HEK293 (cell line): ENCODE measurements around the gene MDFI.

ENCODE experiments used
- GLI4 ChIP-seq: fragments of 450-650 bp; formaldehyde crosslinking; IDR thresholded peaks from 2 replicates; pipeline ENCODE4 v1.5.1; 2016; ENCODE audit warnings: missing biosample characterization, missing genetic modification characterization
- KLF16 ChIP-seq: fragments of 450-650 bp; formaldehyde crosslinking; IDR thresholded peaks from 2 replicates; pipeline ENCODE4 v1.5.1; 2017; ENCODE audit warnings: missing biosample characterization, missing genetic modification characterization
- SALL2 ChIP-seq: fragments of 450-650 bp; formaldehyde crosslinking; IDR thresholded peaks from 2 replicates; pipeline ENCODE4 v1.5.0; 2017; ENCODE audit warnings: missing biosample characterization, mild to moderate bottlenecking, missing genetic modification characterization, borderline replicate concordance
- SP3 ChIP-seq: fragments of 450-650 bp; formaldehyde crosslinking; IDR thresholded peaks from 2 replicates; pipeline ENCODE4 v1.5.1; 2016; ENCODE audit warnings: missing biosample characterization, missing genetic modification characterization
- TCF7L2 ChIP-seq: IDR thresholded peaks from 2 replicates; pipeline ENCODE4 v1.6.1; 2011; ENCODE audit warnings: low read depth, mild to moderate bottlenecking, inconsistent platforms, low read length, moderate library complexity, borderline replicate concordance
- ZBTB17 ChIP-seq: fragments of 450-650 bp; formaldehyde crosslinking; IDR thresholded peaks from 2 replicates; pipeline ENCODE4 v1.5.1; 2016; ENCODE audit warnings: missing biosample characterization, missing genetic modification characterization
- ZEB2 ChIP-seq: fragments of 450-650 bp; formaldehyde crosslinking; IDR thresholded peaks from 2 replicates; pipeline ENCODE4 v1.5.1; 2016; ENCODE audit warnings: missing biosample characterization, missing genetic modification characterization
- ZNF157 ChIP-seq: fragments of 450-650 bp; formaldehyde crosslinking; IDR thresholded peaks from 2 replicates; pipeline ENCODE4 v1.5.1; 2016; ENCODE audit warnings: missing biosample characterization, missing genetic modification characterization
- ZNF16 ChIP-seq: fragments of 450-650 bp; formaldehyde crosslinking; IDR thresholded peaks from 2 replicates; pipeline ENCODE4 v1.5.1; 2016; ENCODE audit warnings: low read depth, missing biosample characterization, missing genetic modification characterization
- ZNF174 ChIP-seq: fragments of 450-650 bp; formaldehyde crosslinking; IDR thresholded peaks from 2 replicates; pipeline ENCODE4 v1.5.0; 2017; ENCODE audit warnings: missing biosample characterization, mild to moderate bottlenecking, missing genetic modification characterization
- ZNF211 ChIP-seq: fragments of 450-650 bp; formaldehyde crosslinking; IDR thresholded peaks from 2 replicates; pipeline ENCODE4 v1.5.1; 2016; ENCODE audit warnings: low read depth, missing biosample characterization, missing genetic modification characterization
- ZNF223 ChIP-seq: fragments of 450-650 bp; formaldehyde crosslinking; IDR thresholded peaks from 2 replicates; pipeline ENCODE4 v1.5.1; 2016; ENCODE audit warnings: missing biosample characterization, missing genetic modification characterization
- ZNF248 ChIP-seq: fragments of 450-650 bp; formaldehyde crosslinking; IDR thresholded peaks from 2 replicates; pipeline ENCODE4 v1.5.1; 2017; ENCODE audit warnings: missing biosample characterization, missing genetic modification characterization
- ZNF302 ChIP-seq: fragments of 450-650 bp; formaldehyde crosslinking; IDR thresholded peaks from 2 replicates; pipeline ENCODE4 v1.5.1; 2016; ENCODE audit warnings: missing biosample characterization, missing genetic modification characterization, low read depth
- ZNF311 ChIP-seq: fragments of 450-650 bp; formaldehyde crosslinking; IDR thresholded peaks from 2 replicates; pipeline ENCODE4 v1.5.1; 2017; ENCODE audit warnings: missing biosample characterization, missing genetic modification characterization, borderline replicate concordance
- ZNF391 ChIP-seq: fragments of 450-650 bp; formaldehyde crosslinking; IDR thresholded peaks from 2 replicates; pipeline ENCODE4 v1.5.1; 2016; ENCODE audit warnings: low read depth, missing biosample characterization, missing genetic modification characterization, borderline replicate concordance
- ZNF404 ChIP-seq: fragments of 450-650 bp; formaldehyde crosslinking; IDR thresholded peaks from 2 replicates; pipeline ENCODE4 v1.5.1; 2017; ENCODE audit warnings: missing biosample characterization, missing genetic modification characterization
- ZNF514 ChIP-seq: fragments of 450-650 bp; formaldehyde crosslinking; IDR thresholded peaks from 2 replicates; pipeline ENCODE4 v1.5.1; 2016; ENCODE audit warnings: missing biosample characterization, missing genetic modification characterization
- ZNF548 ChIP-seq: fragments of 450-650 bp; formaldehyde crosslinking; IDR thresholded peaks from 2 replicates; pipeline ENCODE4 v1.5.1; 2016; ENCODE audit warnings: missing biosample characterization, missing genetic modification characterization
- ZNF561 ChIP-seq: fragments of 450-650 bp; IDR thresholded peaks from 2 replicates; pipeline ENCODE4 v1.5.1; 2018; ENCODE audit warnings: missing biosample characterization, missing genetic modification characterization, borderline replicate concordance
- ZNF600 ChIP-seq: fragments of 450-650 bp; formaldehyde crosslinking; IDR thresholded peaks from 2 replicates; pipeline ENCODE4 v1.5.1; 2016; ENCODE audit warnings: missing biosample characterization, missing genetic modification characterization
- ZNF621 ChIP-seq: fragments of 450-650 bp; formaldehyde crosslinking; IDR thresholded peaks from 2 replicates; pipeline ENCODE4 v1.5.1; 2017; ENCODE audit warnings: missing biosample characterization, missing genetic modification characterization
- ZNF623 ChIP-seq: fragments of 450-650 bp; formaldehyde crosslinking; IDR thresholded peaks from 2 replicates; pipeline ENCODE4 v1.5.1; 2016; ENCODE audit warnings: missing biosample characterization, missing genetic modification characterization
- ZNF629 ChIP-seq: fragments of 450-650 bp; formaldehyde crosslinking; IDR thresholded peaks from 2 replicates; pipeline ENCODE4 v1.5.1; 2017; ENCODE audit warnings: missing biosample characterization, missing genetic modification characterization
- ZNF658 ChIP-seq: fragments of 450-650 bp; formaldehyde crosslinking; IDR thresholded peaks from 2 replicates; pipeline ENCODE4; 2016; ENCODE audit warnings: missing biosample characterization, missing genetic modification characterization
- ZNF664 ChIP-seq: fragments of 450-650 bp; formaldehyde crosslinking; IDR thresholded peaks from 2 replicates; pipeline ENCODE4 v1.5.1; 2016; ENCODE audit warnings: missing biosample characterization, missing genetic modification characterization
- ZNF670 ChIP-seq: fragments of 450-650 bp; formaldehyde crosslinking; IDR thresholded peaks from 2 replicates; pipeline ENCODE4 v1.5.1; 2016; ENCODE audit warnings: missing biosample characterization, missing genetic modification characterization, low read depth
- ZSCAN30 ChIP-seq: fragments of 450-650 bp; IDR thresholded peaks from 2 replicates; pipeline ENCODE4 v1.5.1; 2018; ENCODE audit warnings: missing biosample characterization, mild to moderate bottlenecking, missing genetic modification characterization, moderate library complexity
- TF ChIP-seq, protein P1 (sequence below): fragments of 450-650 bp; formaldehyde crosslinking; conservative IDR thresholded peaks from 2 replicates; pipeline ENCODE4 v1.5.1; 2016; ENCODE audit warnings: low read depth, missing biosample characterization, missing genetic modification characterization
- TF ChIP-seq, protein P2 (sequence below): fragments of 450-650 bp; formaldehyde crosslinking; IDR thresholded peaks from 2 replicates; pipeline ENCODE4 v1.5.1; 2016; ENCODE audit warnings: missing biosample characterization, missing genetic modification characterization
- TF ChIP-seq, protein P3 (sequence below): fragments of 450-650 bp; formaldehyde crosslinking; IDR thresholded peaks from 2 replicates; pipeline ENCODE4 v1.5.1; 2016; ENCODE audit warnings: missing biosample characterization, missing genetic modification characterization
- TF ChIP-seq, protein P4 (sequence below): fragments of 450-650 bp; formaldehyde crosslinking; IDR thresholded peaks from 2 replicates; pipeline ENCODE4 v1.5.1; 2016; ENCODE audit warnings: missing biosample characterization, missing genetic modification characterization
- TF ChIP-seq, protein P5 (sequence below): fragments of 450-650 bp; formaldehyde crosslinking; IDR thresholded peaks from 2 replicates; pipeline ENCODE4 v1.5.1; 2016; ENCODE audit warnings: missing biosample characterization, missing genetic modification characterization

MDFI gene

DNA sequence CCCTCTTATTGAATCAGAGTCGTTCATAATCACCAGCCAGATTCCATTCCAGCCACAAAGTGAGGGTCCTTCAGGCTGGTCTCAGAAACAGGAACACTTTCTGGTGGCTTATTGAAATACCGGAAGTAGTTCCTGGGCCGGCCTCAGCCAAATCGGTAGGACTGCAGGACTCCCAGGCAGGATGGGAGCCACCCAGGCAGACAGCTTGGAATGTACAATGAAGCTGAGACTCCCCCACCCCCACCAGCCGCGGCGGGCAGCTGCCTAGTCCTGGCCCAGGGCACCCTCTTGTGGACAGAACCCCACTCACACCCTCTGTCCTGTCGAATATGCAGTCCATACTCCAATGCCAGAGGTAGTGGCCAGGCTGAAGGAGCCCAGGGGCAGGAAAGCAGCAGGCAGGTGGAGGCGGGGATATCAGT, 43.8 kb downstream of the MDFI start (continued):
- TF ChIP-seq, protein P1, sequence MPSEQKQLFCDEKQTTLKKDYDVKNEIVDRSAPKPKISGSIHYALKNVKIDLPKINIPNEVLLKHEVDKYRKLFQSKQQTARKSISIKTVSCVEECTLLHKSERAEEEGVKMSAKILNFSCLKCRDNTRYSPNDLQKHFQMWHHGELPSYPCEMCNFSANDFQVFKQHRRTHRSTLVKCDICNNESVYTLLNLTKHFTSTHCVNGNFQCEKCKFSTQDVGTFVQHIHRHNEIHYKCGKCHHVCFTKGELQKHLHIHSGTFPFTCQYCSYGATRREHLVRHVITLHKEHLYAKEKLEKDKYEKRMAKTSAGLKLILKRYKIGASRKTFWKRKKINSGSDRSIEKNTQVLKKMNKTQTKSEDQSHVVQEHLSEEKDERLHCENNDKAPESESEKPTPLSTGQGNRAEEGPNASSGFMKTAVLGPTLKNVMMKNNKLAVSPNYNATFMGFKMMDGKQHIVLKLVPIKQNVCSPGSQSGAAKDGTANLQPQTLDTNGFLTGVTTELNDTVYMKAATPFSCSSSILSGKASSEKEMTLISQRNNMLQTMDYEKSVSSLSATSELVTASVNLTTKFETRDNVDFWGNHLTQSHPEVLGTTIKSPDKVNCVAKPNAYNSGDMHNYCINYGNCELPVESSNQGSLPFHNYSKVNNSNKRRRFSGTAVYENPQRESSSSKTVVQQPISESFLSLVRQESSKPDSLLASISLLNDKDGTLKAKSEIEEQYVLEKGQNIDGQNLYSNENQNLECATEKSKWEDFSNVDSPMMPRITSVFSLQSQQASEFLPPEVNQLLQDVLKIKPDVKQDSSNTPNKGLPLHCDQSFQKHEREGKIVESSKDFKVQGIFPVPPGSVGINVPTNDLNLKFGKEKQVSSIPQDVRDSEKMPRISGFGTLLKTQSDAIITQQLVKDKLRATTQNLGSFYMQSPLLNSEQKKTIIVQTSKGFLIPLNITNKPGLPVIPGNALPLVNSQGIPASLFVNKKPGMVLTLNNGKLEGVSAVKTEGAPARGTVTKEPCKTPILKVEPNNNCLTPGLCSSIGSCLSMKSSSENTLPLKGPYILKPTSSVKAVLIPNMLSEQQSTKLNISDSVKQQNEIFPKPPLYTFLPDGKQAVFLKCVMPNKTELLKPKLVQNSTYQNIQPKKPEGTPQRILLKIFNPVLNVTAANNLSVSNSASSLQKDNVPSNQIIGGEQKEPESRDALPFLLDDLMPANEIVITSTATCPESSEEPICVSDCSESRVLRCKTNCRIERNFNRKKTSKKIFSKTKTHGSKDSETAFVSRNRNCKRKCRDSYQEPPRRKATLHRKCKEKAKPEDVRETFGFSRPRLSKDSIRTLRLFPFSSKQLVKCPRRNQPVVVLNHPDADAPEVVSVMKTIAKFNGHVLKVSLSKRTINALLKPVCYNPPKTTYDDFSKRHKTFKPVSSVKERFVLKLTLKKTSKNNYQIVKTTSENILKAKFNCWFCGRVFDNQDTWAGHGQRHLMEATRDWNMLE (tag by site-specific recombination), result peak; percentile 57
- TF ChIP-seq ZNF664 (tag by site-specific recombination) (no peak), ZNF174 (tag by site-specific recombination) (no peak), ZNF311 (tag by site-specific recombination) (no peak), ZBTB17 (tag by site-specific recombination) (peak; percentile 76), ZNF248 (no peak), ZEB2 (0 out of 2 replicates have a peak, but pooled peaks have one; percentile 27), TCF7L2 (no peak), ZNF623 (tag by site-specific recombination) (no peak), ZNF670 (tag by site-specific recombination) (no peak), ZNF658 (tag by site-specific recombination) (no peak), ZNF629 (tag by site-specific recombination) (0 out of 2 replicates have a peak, but pooled peaks have one; percentile 36), SP3 (tag by site-specific recombination) (0 out of 2 replicates have a peak, but pooled peaks have one; percentile 11), ZNF302 (tag by site-specific recombination) (no peak), ZNF621 (tag by site-specific recombination) (no peak), ZSCAN30 (tag by site-specific recombination) (peak; percentile 65; the same call in 1 of the 2 replicates), ZNF548 (no peak), ZNF600 (tag by site-specific recombination) (peak; percentile 67), ZNF211 (no peak), ZNF404 (tag by site-specific recombination) (no peak), ZNF391 (tag by site-specific recombination) (no peak), GLI4 (tag by site-specific recombination) (no peak), ZNF157 (no peak), ZNF514 (no peak), ZNF16 (tag by site-specific recombination) (no peak), ZNF561 (tag by site-specific recombination) (peak; percentile 65; the same call in 1 of the 2 replicates), KLF16 (tag by site-specific recombination) (0 out of 2 replicates have a peak, but pooled peaks have one; percentile 20), ZNF223 (tag by site-specific recombination) (no peak), SALL2 (no peak)
- TF ChIP-seq, protein P2, sequence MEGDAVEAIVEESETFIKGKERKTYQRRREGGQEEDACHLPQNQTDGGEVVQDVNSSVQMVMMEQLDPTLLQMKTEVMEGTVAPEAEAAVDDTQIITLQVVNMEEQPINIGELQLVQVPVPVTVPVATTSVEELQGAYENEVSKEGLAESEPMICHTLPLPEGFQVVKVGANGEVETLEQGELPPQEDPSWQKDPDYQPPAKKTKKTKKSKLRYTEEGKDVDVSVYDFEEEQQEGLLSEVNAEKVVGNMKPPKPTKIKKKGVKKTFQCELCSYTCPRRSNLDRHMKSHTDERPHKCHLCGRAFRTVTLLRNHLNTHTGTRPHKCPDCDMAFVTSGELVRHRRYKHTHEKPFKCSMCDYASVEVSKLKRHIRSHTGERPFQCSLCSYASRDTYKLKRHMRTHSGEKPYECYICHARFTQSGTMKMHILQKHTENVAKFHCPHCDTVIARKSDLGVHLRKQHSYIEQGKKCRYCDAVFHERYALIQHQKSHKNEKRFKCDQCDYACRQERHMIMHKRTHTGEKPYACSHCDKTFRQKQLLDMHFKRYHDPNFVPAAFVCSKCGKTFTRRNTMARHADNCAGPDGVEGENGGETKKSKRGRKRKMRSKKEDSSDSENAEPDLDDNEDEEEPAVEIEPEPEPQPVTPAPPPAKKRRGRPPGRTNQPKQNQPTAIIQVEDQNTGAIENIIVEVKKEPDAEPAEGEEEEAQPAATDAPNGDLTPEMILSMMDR, result peak; percentile 90
- TF ChIP-seq, protein P3, sequence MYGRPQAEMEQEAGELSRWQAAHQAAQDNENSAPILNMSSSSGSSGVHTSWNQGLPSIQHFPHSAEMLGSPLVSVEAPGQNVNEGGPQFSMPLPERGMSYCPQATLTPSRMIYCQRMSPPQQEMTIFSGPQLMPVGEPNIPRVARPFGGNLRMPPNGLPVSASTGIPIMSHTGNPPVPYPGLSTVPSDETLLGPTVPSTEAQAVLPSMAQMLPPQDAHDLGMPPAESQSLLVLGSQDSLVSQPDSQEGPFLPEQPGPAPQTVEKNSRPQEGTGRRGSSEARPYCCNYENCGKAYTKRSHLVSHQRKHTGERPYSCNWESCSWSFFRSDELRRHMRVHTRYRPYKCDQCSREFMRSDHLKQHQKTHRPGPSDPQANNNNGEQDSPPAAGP (tag by site-specific recombination), result peak; percentile 53; the same call in 1 of the 2 replicates
- TF ChIP-seq, protein P4, sequence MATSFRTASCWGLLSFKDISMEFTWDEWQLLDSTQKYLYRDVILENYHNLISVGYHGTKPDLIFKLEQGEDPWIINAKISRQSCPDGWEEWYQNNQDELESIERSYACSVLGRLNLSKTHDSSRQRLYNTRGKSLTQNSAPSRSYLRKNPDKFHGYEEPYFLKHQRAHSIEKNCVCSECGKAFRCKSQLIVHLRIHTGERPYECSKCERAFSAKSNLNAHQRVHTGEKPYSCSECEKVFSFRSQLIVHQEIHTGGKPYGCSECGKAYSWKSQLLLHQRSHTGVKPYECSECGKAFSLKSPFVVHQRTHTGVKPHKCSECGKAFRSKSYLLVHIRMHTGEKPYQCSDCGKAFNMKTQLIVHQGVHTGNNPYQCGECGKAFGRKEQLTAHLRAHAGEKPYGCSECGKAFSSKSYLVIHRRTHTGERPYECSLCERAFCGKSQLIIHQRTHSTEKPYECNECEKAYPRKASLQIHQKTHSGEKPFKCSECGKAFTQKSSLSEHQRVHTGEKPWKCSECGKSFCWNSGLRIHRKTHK (tag by site-specific recombination), result no peak
- TF ChIP-seq, protein P5, sequence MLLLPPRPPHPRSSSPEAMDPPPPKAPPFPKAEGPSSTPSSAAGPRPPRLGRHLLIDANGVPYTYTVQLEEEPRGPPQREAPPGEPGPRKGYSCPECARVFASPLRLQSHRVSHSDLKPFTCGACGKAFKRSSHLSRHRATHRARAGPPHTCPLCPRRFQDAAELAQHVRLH (tag by site-specific recombination), result no peak
